ENCODE measurements around the gene FCRL5.

DNA sequence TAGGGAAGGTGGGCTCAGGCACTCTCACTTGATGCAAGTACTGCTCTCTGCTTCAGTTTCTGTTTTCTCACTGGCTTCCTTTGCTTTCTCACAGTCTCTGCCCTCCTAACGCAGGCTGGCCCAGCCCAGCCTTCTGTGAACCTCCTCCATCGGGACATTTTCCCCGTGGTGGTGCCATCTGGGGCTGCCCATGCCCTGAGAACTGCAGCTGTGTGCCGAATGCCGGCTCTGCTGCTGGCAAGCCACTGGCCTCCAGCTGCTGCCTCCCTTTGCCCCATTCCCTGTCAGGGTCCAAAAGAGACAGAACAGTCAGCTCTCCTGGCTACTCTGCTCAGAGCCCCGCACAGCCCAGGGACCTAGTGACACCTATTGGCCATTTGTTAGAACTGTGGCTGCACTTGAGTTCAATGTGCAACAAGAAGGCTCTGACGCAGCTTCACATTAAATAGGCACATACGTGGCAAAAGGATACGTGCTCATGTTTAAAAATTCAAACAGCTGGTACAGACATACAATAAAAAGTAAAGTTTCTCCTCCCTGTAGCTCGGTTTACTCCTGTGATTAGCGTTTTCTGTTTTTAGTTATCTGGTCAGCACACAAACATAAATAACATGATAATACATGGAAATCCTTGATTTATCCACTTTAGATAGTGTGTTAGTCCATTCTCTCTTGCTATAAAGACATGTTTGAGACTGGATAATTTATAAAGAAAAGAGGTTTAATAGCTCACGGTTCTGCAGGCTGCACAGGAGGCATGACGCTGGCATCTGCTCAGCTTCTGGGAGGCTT lies 46.6 kb downstream of the FCRL5 start:
- TF ChIP-seq, protein P1, sequence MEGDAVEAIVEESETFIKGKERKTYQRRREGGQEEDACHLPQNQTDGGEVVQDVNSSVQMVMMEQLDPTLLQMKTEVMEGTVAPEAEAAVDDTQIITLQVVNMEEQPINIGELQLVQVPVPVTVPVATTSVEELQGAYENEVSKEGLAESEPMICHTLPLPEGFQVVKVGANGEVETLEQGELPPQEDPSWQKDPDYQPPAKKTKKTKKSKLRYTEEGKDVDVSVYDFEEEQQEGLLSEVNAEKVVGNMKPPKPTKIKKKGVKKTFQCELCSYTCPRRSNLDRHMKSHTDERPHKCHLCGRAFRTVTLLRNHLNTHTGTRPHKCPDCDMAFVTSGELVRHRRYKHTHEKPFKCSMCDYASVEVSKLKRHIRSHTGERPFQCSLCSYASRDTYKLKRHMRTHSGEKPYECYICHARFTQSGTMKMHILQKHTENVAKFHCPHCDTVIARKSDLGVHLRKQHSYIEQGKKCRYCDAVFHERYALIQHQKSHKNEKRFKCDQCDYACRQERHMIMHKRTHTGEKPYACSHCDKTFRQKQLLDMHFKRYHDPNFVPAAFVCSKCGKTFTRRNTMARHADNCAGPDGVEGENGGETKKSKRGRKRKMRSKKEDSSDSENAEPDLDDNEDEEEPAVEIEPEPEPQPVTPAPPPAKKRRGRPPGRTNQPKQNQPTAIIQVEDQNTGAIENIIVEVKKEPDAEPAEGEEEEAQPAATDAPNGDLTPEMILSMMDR (IDR thresholded peaks at IDR 0.05): peak in 2 of 3 donors; percentile 21 to 27
- TF ChIP-seq POLR2A (IDR thresholded peaks at IDR 0.05): no peak

Measured in breast epithelium (tissue), 3 donors.